GM18508 (cell line): ENCODE data around the gene MED13L.
"Not testable (repeated sequence)": the region's sequence is repeated elsewhere in the genome, so short reads cannot be mapped to it uniquely, and the experiment has no call there.

Source experiments
- ATAC-seq: cut with Tn5 transposase; IDR thresholded peaks from one replicate; pipeline ENCODE4 v1.9.1; 2021; ENCODE audit warnings: moderate number of reproducible peaks; ENCODE audit not compliant: insufficient read depth, unreplicated experiment

The MED13L gene

DNA sequence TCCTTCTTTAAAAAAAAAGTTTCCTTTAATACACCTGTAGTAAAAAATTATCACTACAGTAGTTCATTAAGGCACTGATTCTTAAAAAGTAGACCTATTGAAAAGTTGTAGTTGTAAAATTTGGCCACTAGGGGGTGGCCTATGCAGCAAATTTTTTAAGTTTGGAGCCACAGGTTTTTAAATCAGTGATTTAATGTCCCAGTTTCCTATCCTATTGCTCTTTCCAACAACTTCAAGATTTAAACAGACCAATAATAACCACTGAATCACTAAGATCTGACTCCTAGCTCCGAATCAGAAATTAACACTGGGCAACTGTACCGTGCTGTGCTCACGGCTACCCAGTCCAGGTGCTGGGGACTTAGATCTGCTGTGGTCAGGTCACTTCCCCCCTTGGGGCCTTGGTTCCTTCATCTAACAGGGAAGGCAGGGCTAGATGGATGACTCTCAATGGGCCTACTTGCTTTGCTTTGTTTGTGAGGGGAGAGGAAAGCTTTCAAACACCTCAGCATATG, 279.3 kb downstream of the MED13L start:
- no peak for ATAC-seq

DNA sequence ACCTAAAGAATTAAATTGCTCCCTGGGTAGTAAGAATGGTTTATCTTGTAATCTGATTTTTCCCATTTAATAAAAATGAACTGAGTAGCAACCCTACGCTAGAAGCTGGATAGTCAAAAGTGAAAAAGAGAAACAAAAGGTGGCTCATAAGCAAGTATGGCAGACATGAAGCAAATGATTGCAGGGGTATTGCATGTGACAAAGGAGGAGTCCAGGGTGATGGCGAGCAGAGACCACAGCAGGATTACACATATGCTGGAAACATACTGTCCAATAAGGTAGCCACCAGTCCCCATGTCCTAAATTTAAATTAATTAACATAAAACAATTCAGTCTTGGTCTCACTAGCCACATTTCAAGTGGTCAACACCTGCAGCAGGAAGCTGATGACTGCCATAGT, 283.8 kb downstream of the MED13L start:
- ATAC-seq = no peak

- no peak for ATAC-seq
Observed at GRCh38 chr12:115990241-115990640, 287.3 kb downstream of the MED13L start.

DNA sequence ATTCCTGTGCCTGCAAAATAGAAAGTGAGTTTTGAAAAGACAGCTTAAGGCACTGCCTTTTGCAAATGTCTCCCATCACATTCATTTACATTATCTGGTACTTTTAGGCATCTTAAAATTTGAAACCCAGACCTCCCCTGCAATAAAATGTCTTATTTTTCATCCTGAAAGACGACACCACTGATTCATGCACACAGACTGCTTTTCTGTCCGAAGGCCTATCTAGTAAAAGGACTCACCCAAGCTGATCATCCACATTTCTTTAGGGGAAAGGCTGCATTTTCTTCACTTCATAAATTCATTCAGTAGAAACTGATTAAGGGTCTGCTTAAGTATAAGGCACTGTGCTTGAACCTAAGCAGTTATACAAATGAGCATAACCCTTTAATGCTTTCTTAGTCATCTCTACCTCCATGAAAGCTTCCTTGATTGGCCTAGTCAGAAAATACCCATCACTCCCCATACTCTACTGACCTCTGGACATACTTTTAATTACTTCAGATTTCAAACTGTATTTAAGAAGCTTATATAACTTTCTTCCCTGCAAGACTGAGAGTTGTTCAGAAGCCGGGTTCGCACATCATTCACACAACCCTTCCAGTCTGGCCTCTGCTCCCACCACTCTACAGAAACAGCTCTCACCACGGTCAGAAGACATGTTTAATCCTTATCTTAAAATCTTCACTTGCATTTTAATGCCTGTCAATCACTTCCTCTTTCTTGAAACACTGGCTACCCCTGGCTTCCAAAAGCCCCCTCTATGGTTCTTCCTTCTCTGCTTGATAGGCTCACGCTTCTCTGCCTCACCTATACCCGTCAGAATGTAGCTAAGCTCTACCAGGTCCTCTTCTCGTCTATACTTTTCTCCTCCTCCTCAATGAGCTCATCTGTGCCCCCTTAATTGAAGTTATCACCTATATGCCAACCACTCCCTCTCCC, 288.6 kb downstream of the MED13L start:
- no peak for ATAC-seq

DNA sequence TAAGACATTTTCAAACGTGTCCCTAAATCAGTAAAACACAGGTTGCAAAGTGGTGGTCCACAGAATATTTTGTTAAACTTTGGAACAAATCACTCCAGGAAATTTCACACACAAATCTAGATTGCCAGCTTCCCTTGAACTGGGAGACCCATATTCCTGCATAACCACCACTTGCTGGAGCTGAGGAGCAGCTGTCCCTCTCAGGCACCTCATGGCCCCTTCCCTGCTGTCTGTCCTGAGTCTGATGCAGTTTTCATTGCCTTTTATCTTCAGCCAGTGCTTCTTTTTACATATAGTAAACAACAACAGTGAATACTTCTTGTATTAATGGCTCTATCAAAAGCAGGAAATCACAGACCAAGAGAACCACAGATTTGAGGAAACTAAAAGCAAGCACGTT, 289.3 kb downstream of the MED13L start:
- ATAC-seq = no peak

DNA sequence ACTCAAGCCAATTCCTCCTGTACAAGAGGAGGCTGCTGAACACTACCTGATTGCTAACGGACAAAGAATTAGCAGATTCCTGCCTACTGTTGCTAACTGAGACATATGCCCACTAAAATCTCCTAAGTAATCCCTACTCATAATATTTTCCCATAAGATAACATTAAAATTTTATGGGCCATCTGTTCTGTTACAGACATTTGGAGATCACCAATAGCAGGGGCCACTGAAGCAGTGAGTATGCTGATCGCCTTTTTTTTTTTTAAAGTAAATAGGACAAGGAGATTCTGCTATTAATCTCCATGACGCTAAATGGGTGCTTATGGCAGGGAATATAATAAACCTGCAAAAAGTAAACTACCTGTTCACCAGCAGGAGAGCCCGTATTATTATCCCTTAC, 292.9 kb downstream of the MED13L start:
- no peak for ATAC-seq

GRCh38 chr12:115983226-115983798, 294.2 kb downstream of the MED13L start:
- no peak for ATAC-seq

DNA sequence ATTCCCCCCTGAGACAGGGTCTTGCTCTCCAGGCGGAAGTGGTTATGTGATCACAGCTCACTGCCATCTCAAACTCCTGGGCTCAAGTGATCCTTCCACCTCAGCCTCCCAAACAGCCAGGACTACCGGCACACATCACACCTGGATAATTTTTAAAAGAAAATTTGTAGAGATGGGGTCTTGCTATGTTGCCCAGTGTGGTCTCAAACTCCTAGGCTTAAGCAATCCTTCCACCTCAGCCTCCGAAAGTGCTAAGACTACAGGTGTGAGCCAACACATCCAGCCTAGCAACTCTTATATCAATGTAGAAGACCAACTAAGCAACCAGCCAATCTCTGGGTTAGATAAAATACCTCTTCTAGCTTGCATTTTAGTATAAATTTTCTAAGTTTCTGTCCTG, 297.2 kb downstream of the MED13L start:
- ATAC-seq = no peak

GRCh38 chr12:115979851-115980250, 297.6 kb downstream of the MED13L start:
- ATAC-seq = no peak

DNA sequence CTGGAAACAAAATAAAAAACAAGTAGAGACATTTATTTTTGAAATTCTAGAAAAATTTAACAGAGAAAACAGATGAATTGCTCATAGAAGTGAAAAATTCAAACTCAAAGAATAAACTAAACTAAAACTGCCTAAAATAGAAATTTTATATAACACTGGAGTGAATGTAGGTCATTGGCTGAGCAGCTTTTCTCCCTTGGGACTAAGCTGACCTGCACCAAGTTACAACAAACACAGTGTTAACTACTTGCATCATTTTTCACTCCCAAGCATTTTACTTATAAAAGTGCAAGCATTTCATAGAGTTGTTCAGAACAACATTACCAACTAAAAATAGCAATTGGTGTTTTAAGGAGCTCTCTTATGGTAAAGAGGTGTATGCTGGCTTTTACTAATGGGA, 298.1 kb downstream of the MED13L start:
- no peak for ATAC-seq

GRCh38 chr12:115976829-115977228, 300.7 kb downstream of the MED13L start:
- ATAC-seq = not testable (repeated sequence)

DNA sequence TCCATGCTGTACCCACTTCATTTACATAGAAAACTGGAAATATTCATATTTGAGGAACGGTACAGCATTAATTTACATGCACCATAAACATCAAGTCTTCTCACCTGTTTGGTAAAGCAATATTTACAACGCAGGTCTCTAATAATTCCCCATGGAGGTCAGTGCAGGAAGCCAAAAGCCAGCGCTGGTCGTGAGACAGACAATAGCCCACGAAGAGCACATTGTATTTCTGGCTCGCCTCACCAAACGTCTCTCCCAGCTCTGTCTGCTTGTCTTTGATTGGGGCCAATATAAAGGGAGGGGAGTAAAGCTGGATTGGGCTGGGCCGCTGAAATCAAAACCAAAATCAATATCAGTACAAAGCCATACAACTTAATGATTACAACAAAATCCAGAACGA, 302.1 kb downstream of the MED13L start:
- no peak for ATAC-seq

DNA sequence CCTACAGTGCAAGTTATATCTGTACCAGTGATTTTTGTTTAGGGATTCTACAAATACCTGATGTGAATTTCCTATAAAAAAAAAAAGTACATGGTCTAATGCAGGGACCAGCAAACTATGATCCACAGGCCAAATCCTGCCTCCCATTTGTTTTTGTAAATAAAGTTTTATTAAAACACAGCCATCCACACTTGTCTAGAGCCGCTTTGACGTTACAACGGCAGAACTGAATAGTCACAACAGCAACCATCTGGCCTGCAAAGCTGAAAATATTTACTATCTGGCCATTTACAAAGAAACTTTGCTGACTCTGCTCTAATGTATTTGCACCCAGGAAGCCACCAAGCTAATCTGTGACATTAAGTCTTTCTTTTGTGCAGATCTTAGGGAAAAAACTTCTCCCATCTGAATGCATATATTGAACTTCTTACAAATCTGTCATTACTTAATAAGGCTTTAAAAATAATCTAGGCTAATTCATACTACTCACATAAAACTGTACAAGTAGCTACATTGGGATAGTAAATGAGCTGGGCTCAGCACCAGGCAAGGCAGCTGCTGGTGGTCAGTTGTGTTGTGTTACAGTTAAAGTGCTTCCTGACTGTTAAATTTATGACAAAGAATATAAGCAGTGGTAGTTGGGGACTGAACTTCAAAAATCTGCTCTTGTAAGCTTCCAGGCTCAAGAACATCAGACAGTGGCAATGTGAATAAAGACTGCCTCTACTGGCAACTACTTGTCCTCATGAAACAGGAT, 303.3 kb downstream of the MED13L start:
- ATAC-seq = no peak

DNA sequence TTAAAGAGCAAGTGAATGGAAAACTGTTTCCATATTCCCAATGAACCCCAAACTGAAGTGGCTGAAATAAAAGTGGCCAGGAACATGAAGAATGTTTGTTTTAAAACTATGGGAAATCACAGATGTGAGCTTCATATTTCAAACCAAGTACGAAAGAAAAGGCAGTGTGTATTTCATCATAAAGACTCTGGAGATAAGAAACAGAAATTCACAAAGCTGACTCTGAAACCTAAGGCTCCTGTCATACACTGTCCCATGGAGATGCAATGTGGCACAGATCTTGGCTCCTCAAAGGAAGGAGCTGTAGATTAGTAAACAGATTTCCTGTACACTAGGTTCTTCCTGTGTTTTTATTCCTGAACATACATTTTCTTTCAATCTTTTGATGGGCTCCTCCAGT, 304.4 kb downstream of the MED13L start:
- no peak for ATAC-seq

GRCh38 chr12:115972241-115972640, 305.3 kb downstream of the MED13L start:
- ATAC-seq = no peak

DNA sequence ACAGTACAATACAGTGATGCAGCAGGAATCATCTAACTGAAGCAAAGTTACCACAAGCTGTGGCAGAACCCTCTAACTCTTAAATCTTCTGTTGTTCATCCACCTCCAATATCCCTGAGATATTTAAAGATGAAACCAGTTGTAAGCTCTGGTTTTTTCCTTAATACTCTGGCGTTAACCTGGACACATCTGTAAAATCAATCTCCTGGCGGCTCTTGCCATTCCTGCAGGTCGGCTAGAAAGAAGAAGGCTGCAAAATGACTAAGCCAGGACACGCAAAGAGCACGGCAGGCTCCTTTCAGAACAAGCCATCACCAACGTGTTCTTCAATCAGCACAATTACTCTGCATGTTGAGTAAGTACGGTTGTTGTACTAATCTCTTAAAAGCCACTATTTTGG, 309.3 kb downstream of the MED13L start:
- no peak for ATAC-seq

- no peak for ATAC-seq
Observed at GRCh38 chr12:115966376-115966775, 311.1 kb downstream of the MED13L start.

- no peak for ATAC-seq
Observed at GRCh38 chr12:115964626-115965025, 312.9 kb downstream of the MED13L start.

DNA sequence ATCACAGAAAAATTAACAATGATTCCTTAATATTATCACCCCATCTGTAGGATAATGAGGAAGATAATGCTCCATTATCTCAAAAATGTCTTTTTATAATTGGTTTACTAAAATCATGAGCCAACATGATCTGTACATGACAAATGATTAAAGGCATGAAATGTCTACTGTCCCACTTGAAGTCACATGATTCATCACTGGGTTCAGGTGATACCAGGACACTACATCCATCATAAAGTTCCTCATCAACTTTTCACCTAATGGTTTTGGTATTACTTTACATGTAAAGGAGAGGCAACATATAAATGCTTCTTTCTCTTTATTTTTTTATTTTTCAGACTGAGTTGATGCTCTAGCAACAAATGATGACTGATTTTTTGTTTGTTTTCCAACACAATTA, 313.3 kb downstream of the MED13L start:
- ATAC-seq = no peak

DNA sequence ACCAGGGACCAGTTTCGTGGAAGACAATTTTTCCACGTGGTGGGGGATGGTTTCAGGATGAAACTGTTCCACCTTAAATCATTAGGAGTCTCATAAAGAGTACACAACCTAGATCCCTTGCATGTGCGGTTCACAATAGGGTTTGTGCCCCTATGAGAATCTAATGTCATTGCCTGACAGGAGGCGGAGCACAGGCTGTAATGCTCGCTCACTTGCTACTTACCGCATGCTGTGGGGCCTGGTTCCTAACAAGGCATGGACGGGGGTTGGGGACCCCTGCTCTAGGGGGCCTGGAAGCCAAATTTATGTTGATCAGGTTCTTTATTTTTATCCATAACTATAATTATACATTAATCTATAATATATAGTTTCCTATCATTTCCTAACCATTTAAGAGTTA, 315.3 kb downstream of the MED13L start:
- no peak for ATAC-seq
